HepG2 (cell line): Measurements from ENCODE around the gene PLG. TPM values are rescaled to one million over a fixed set of nuclear protein-coding genes. Genes with fewer than 3 reads are reported as not detected.

ENCODE experiments used
- CEBPZ ChIP-seq: IDR thresholded peaks from 2 replicates; pipeline ENCODE4 v1.6.1; 2012; ENCODE audit warnings: low read length, improper control_type of control experiment
- FOXA1 ChIP-seq, 2 experiments: fragments of 450-650 bp in 1 of 2; sonication (generic) in 1 of 2; formaldehyde crosslinking in 1 of 2; IDR thresholded peaks; 2 replicates each; pipeline versions ENCODE4 v1.4.0 to v1.6.1; 2016 to 2020; ENCODE audit warnings: missing genetic modification reagents in 1 of 2
- HOMEZ ChIP-seq: IDR thresholded peaks from 2 replicates; pipeline ENCODE4 v1.6.1; 2016; ENCODE audit warnings: low read depth
- RAD21 ChIP-seq: fragments of 450-650 bp; formaldehyde crosslinking; IDR thresholded peaks from 2 replicates; pipeline ENCODE4 v1.5.0; 2020; ENCODE audit warnings: mild to moderate bottlenecking
- REXO4 ChIP-seq: sonication (generic); formaldehyde crosslinking; IDR thresholded peaks from 2 replicates; pipeline ENCODE4 v1.8.0; 2022; ENCODE audit warnings: missing genetic modification reagents, mild to moderate bottlenecking, borderline replicate concordance
- SMC3 ChIP-seq: IDR thresholded peaks from 2 replicates; pipeline ENCODE4 v1.6.1; 2011; ENCODE audit warnings: low read length, improper control_type of control experiment
- TAF1 ChIP-seq: sonication (generic); formaldehyde crosslinking; IDR thresholded peaks from 2 replicates; pipeline ENCODE4 v1.4.0; 2020; ENCODE audit warnings: missing genetic modification reagents
- ZC3H4 ChIP-seq: sonication (generic); formaldehyde crosslinking; IDR thresholded peaks from 2 replicates; pipeline ENCODE4 v1.4.0; 2020; ENCODE audit warnings: missing genetic modification reagents, borderline replicate concordance
- ZNF687 ChIP-seq: sonication (generic); formaldehyde crosslinking; IDR thresholded peaks from 2 replicates; pipeline ENCODE4 v1.5.1; 2020; ENCODE audit warnings: mild to moderate bottlenecking, missing genetic modification reagents, moderate library complexity
- polyA plus RNA-seq, 8 experiments: library from polyadenylated mRNA; depleted of rRNA in 3 of 8; stranded (reverse) in 7 of 8; unstranded in 1 of 8; fragments of >200 nt; fragmentation: Illumina TruSeq in 4 of 8; extraction: Trizol in 4 of 8; gene quantifications; 2 replicates each; pipeline versions ENCODE4 v1.2.1 to v1.2.3, GENCODE V29; 2011 to 2016; ENCODE audit warnings: low read depth in 4 of 8, missing spikeins in 1 of 8, mixed read lengths in 1 of 8; ENCODE audit not compliant: insufficient read depth in 1 of 8
- total RNA-seq, 5 experiments: library from RNA; depleted of rRNA; stranded (reverse); fragments of >200 nt; fragmentation: Illumina TruSeq; extraction: Trizol; gene quantifications; 2 replicates each; pipeline ENCODE4 v1.2.3, GENCODE V29; 2016; ENCODE audit warnings: low read depth in 1 of 5

PLG gene
- total and polyA plus RNA-seq, 2 of the 13 experiments (the other 11 are each of a cell fraction or from before 2014, with no cell fraction given), result 1.7 to 10.7 TPM

GRCh38 chr6:160733050-160733646 is 31.1 kb downstream of the PLG start (continued):
- no peak for TF ChIP-seq ZNF687 (CRISPR knock-in tag)
- peak; percentile 53 for TF ChIP-seq RAD21 (CRISPR knock-in tag)
- no peak for TF ChIP-seq TAF1 (CRISPR knock-in tag)
- TF ChIP-seq HOMEZ (CRISPR knock-in tag), result no peak
- TF ChIP-seq REXO4 (CRISPR knock-in tag), result no peak
- peak; percentile 47; the same call in 1 of the 2 replicates for TF ChIP-seq SMC3
- TF ChIP-seq CEBPZ, result no peak
- no peak for TF ChIP-seq FOXA1 (IDR thresholded peaks at IDR 0.05)
- TF ChIP-seq FOXA1 (CRISPR knock-in tag; IDR thresholded peaks at IDR 0.05), result peak; percentile 63
- TF ChIP-seq ZC3H4 (CRISPR knock-in tag), result no peak
